Esophagus mucosa (tissue), 1 donor: ENCODE data around the gene ABCA7. TPM values are rescaled to one million over a fixed set of nuclear protein-coding genes. Genes with fewer than 3 reads are reported as not detected.
"Not testable (repeated sequence)": the region's sequence is repeated elsewhere in the genome, so short reads cannot be mapped to it uniquely, and the experiment has no call there.

Experiments used
- ATAC-seq: fragments of 200-7000 bp; cut with Tn5 transposase; one replicate; pipeline ENCODE4 v1.9.1; 2020
- total RNA-seq: library from RNA; stranded (reverse); gene quantifications from one replicate; pipeline ENCODE4 v1.2.4, GENCODE V29; 2023
- donor health status: DM: yes; HTN: yes; CAD: no.

The ABCA7 gene
- total RNA-seq, 1 donor from 2014 or later, result 24.8 TPM

DNA sequence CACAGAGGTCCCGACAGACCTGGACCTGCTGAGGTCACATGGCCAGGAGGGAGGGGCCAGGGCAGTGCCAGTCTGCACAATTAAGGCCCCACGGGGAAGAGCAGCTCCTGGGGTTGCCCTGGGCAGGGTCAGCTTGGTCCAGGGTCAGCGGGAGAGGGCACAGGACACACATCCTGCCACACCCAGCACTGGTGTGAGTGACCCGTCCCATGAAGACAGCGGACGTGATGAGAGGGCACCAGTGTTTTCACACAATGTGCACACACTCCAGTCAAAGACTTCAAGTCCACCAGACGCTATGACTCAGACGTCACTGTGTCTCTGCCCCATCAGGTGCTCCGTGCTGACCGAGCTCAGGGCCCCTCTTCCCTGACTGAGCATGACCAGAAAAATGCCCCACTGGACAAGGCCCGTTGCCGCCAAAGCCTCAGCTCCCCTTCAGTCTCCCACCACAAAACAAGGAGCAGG, 23.2 kb upstream of the ABCA7 start:
- ATAC-seq, result peak; percentile 42

DNA sequence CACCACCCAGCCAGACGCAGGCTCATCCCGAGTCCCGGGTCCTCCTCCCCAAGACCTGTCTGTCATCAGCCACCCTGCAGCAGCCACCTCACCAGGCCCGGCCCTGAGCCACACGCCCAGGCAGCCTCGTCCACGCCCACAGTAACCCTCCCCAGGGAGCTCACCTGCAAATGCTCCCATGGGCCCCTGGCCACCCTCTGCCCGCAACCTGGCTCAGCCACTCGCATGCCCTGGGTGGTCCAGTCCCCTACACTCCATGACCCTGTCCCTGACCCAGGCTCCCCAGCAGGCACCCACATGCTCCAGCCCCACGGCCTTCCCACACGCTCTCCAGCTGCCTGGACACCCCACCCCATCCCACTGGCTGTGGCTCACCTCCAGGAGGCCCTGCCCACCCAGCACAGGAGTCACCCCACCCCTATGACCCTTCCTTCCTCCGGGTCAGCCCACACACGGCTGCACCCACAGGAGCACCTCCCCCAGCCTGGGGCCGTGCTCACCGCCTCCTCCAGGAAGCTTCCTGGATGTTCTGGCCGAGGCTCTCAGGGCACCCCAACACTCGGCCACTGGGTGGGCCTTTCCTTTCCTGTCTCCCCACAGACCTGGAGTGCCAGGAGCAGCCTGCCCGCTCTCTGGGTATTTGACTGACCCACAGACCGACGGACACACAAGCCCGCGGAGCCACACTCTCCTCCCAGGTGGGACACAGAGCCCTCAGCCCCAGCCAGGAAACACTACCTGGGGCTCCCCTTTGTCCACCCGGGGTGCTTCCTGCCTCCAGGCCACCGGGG, 22.6 kb upstream of the ABCA7 start:
- ATAC-seq, result peak; percentile 57

DNA sequence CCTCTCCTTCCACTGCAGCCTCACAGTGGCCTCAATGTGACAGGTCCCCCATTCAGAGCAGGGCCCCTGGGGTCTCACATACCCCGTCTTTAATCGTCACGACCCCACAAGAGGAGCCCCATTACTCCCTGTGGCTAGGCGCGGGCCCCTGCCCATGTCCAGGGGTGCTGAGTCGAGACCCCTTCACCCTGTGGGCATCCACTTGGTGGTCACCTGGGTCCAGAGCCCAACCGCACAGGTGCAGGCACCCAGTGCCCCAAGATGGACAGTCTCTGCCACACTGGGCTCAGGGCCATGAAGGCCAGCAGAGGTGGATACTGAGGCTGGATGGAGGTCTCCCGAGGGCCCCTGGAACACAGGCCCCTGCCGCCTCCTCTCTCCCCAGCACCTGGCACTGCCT, 22.0 kb upstream of the ABCA7 start:
- no peak for ATAC-seq

DNA sequence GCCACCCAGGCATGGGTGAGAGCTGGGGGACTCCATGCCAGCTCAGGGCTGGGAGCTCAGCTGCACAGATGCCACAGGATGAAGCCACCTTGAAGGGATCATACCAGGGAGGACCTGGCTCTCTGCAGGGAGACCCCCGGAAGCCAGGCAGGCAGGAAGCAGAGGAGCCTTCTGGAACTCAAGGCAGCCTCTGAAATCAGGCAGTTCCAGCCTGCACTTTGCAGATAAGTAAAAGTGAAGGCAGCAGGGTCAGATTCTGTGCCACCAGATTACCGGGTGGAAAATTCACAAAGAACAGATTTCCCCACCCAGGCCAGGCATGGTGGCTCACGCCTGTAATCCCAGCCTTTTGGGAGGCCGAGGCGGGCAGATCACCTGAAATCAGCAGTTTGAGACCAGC, 21.5 kb upstream of the ABCA7 start:
- no peak for ATAC-seq

DNA sequence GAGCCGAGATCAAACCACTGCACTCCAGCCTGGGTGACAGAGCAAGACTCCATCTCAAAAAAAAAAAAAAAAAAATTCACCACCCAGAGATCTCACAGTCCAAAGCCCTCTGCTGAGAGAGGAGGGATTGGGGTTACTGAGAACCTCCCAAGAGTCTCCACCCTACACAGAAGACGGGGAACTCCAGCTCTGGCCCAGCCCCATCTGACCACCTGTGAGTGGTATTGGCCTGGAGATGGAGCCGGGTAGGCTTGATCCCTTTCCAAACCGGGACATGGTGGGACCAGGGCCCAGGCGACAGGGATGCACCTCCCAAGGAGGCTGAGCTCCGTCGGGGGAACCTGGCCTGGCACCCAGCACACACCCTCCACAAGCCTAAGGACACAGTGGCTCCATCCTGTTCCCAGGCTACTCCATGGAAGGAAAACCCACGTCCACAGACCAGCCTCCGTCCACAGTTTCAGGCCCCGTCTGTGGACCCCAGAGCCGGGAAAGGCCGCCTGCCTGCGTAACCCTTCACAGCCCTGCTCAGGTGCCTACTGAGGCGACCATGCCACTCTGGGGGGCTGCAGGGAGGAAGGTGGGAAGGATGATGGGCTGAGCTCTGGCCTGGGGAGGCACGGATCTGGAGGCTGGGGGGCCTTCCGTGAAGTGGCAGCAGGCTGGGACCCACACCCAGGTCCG, 20.8 kb upstream of the ABCA7 start:
- ATAC-seq, result no peak

DNA sequence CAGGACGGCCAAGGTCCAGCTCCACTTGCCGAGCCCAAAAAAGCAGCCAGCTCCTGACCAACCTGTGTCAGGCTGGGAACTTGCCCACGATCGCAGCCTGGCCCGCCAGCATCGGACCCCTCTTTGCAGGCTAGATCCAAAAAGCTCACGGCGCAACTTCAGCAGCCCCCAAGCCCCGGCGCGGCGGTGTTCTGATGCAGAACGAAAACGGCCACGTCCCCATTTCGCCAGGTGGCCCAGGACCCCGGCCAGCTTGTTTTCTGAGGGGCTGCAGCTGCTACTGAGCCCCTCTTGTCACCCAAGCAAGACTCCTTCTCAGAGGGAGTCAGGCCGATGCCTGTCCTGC, 20.3 kb upstream of the ABCA7 start:
- no peak for ATAC-seq

DNA sequence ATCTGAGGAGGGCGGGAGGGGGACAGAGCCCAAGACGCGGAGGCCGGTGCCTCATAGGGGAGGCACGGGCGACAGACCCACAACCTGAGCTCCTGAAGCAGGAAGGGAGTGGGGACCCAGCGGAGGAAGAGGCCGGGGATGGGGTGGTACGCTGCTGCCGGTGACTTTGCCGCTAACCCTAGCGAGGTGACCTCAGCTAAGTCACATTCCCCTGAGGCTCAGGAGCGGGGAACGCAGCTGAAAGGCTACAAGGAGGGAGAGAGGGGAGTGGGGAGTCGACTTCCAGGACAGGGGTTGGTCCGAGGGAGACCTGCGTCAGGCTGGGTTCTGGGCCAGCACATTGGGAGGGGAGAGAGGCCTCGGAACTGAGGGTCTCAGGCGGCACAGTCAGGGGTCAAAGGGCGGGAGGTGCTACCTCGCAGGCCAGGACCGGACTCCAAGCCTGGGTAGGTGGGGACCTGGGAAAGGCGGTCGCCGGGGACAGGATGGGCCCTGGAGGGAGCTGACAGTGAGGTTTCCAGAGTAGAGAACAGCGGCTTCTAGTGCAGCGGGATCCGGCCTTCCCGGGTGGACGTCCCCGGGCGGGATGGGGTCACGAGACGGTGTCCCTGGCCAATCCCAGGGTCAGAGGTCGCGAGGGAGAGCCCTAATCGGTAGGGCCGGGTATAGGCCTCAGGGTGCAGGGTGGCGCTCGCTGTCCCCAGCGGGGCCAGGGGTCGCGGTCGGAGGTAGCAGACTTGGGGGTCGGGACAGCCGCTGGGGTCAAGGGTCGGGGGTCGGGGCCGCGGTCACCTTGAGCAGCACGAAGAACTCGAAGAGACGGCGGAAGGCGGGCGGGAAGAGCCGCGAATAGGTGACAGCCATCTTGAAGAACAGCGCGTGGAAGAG, 19.7 kb upstream of the ABCA7 start:
- ATAC-seq, result no peak

DNA sequence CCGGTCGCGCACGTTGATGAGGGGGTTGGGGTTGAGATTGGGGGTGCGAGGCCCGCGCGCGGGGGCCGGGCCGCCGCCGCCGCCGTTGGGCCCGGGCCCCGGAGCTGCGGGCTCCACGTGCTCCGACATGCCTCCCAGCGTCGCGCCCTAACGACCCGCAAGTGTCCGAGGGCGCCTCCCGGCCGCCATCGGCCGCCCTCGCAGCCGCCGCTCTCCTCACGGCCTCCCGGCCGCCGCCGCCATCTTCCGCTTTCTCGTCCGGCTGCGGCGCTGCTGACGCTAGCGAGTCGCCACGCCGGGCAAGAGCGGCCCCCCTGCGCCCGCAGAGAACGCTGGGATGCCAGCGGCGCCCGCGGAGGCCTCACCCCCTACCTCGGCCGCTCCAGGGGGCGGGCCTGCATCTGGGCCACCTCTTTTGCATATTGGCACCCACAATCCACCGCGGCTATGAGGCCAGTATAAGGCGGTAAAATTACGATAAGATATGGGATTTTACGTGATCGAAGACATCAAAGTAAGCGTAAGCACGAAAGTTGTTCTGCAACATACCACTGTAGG, 19.0 kb upstream of the ABCA7 start, which contains the start of gene TMEM259:
TMEM259 (minus strand) TSS at position 256 of the 558 bp plus-strand sequence; CDS start at position 129, 127 bp downstream.
- peak; percentile 83 for ATAC-seq

DNA sequence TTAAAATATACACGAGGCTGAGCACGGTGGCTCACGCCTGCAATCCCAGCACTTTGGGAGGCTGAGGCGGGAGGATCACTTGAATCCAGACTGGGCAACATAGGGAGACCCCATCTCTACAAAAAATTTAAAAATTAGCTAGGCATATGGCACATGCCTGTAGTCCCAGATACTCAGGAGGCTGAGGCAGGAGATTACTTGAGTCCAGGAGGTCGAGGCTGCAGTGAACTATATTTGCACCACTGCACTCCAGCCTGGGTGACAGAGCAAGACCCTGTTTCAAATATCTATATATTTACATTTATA, 16.1 kb upstream of the ABCA7 start:
- not testable (repeated sequence) for ATAC-seq

DNA sequence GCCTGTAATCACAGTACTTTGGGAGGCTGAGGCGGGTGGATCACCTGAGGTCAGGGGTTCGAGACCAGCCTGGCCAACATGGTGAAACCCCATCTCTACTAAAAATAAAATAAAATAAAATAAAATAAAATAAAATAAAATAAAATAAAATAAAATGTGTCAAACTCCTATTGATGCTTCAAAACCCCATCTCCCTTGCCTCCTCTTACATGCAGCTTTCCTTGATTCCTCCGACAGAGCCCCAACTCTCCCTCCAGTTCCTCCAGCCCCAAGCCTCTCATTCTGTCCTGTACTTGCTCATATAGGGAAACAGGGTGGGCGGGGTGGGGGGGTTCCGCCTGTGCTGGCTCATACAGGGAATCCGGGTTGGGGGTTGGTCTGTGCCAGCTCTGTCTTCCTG, 14.8 kb upstream of the ABCA7 start:
- not testable (repeated sequence) for ATAC-seq

DNA sequence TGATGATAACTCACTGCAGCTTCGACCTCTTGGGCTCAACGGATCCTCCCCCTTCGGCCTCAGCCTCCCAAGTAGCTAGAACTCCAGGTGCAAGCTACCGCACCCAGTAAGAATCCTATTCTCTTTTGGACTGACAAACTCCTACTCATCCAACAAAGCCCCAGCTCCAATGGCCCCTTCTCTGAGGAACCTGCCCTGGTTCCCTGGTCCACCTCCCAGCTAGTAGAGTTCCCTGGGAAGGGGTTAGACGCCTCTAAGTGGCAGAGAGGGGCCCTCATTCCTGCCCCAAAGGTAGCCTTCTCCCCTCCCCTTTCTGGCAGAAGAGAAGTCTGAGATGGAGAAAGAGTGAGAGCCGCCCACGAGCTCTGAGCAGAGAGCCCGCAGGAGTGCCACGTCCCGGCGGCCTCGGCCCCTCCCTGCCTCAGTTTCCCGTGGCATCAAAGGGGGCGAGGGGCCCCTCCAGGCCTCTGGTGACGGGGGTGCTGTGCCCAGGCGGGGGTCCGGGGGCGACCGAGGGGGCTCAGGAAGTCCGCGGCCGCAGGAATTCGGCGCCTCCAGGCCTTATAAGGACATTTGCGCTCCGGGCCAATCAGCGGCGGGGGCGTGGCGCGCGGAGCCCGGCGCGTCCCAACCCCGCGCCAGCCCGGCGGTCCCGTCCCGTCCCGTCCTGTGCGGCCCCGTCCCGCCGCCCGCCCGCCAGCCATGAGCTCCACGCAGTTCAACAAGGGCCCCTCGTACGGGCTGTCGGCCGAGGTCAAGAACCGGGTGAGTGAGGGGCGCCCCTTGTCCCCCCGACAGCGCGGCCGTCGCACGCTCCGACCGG, 13.7 kb upstream of the ABCA7 start, which contains the start of gene CNN2:
CNN2 (plus strand) TSS at position 649 of the 823 bp plus-strand sequence; CDS start at position 703, 54 bp downstream.
- ATAC-seq, result peak; percentile 69

DNA sequence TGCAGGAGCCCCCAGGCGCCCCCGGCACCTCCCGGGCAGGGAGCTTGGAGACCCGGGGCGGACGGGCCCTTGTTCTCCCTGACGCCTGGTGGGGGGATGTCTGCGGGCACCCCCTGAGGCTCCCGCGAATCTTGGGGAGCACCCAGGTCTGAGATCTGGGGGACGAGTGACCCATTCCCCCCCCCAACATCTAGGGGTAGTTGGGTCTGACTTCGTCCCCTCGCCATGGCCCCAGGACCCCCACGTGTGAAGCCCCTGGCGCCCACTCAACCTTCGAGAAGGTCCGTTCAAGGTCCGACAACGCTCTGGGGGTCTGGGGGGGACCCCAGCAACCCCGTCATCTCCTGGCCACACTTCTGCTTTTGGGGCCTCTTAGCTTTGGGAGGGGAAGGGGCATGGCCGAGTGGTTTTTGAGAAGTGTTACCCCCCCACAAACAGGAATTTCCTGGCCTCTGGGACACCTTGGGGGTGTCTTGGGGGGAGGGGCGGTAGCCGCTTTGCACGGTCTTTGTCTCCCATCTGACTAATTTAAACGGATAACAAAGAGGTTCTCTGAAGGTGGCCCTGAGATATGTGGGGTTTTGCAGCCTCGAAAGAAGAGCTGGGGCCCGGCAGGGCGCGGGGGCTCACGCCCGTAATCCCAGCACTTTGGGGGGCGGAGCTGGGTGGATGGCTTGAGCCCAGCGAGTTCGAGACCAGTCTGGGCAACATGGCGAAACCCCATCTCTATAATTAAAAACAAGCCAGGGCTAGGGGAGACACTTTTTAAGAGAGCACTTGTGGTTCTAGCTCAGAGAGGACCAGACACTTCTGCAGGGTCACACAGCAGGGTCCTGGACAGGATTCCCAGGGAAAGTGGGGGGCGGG, 12.9 kb upstream of the ABCA7 start:
- peak; percentile 3 for ATAC-seq

DNA sequence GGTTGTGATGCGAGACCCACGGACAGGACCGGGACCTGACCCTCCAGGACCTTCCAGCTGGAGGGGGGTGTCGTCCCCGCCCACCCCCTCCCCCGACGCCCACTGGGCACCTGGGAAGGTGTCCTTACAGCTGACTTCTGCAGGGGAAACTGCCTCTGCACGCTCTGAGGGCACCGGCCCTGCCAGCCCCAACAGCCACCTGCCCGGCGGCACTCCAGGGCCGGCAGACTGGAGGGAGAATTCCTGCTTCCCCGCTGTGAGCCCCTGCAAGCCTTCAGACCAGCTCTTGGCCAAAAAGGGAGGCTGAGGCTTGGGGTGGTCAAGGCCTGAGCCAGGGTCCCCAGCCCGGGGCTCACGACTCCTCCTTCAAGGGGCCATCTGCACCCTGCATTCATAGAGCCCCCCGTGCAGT, 12.3 kb upstream of the ABCA7 start:
- ATAC-seq, result peak; percentile 19

DNA sequence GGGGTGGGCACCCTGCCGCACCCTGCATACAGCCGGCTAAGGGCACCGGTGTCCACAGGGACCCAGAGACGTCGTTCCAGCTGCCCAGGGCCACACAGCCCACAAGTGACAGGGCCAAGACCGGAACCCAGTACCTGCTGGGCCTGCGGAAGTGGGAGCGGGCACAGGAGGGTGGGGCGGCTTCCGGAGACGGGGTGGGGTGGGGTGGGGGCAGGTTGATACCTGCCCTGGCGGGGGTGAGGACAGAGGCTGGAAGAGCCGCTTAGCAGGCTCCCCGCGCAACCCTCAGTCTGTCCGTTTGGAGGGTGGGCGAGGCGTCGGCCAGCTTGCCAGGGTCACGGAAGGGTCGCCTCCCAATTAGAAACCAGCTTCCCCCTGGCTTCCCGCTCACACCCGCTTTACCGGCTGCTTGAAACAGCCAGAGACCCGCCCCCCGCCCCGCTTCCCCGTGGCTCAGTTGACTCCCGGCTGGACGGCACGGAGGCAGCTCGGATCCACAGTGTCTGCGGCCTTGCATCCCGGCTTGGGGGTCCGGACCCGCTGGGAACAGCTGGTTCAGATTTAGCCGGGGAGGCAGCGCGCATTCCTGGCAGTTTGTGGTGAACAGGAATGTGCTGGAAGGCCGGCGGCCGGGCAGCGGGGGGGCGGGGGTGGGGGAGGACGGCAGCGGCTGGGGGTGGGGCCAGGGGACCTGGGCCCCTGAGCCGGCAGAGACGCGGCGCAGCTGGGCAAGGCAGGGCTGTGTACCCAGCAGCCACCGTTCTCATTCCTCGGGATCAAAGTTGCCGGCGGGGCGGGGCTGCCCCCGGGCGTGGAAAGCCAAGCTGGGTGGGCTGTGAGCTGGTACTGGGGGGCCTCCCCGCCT, 11.6 kb upstream of the ABCA7 start:
- ATAC-seq, result peak; percentile 83

DNA sequence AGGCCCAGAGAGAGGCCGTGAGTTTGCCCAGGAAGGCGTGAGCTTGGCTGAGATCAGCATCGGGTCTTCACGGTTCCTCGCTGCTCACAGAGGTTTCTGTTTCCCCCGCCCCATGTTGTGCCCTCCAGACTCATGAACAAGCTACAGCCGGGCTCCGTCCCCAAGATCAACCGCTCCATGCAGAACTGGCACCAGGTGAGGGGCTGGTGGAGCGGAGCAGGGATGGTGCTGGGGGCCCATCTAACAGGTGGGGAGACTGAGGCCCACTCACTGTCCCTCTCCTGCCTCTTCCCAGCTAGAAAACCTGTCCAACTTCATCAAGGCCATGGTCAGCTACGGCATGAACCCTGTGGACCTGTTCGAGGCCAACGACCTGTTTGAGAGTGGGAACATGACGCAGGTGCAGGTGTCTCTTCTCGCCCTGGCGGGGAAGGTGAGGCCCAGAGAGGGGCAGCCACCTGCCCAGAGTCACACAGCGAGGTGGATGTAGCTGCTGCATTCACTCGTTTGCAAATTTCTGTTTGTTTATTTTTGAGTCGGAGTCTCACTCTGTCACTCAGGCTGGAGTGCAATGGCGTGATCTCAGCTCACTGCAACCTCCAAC, 7.5 kb upstream of the ABCA7 start:
- ATAC-seq, result no peak

DNA sequence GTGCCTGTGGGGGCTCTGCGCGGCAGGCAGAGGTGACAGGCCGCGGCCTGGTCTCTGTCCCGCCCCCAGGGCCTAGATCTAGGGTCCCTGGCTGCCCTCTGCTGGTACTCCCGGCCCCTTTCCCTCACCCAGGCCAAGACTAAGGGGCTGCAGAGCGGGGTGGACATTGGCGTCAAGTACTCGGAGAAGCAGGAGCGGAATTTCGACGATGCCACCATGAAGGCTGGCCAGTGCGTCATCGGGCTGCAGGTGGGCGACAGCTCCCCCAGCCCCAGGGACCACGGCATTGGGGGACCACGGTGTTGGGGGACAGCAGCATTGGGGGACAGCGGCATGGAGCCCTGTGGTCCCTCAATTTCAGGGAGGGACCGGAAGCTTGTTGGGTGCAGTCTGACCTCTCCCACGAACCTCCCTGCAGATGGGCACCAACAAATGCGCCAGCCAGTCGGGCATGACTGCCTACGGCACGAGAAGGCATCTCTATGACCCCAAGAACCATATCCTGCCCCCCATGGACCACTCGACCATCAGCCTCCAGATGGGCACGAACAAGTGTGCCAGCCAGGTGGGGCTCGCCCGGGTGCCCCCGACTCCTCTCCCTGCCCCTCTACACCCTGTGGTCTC, 3.8 kb upstream of the ABCA7 start:
- no peak for ATAC-seq

DNA sequence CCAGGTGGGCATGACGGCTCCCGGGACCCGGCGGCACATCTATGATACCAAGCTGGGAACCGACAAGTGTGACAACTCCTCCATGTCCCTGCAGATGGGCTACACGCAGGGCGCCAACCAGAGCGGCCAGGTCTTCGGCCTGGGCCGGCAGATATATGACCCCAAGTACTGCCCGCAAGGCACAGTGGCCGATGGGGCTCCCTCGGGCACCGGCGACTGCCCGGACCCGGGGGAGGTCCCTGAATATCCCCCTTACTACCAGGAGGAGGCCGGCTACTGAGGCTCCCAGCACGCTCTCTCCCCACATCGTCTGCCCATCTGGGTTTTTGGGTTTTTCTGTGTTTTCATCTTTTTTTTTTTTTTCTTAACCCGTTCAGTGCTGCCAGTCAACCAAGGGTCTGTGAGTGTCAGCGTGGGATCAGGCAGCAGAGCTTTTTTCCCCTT, 2.3 kb upstream of the ABCA7 start:
- ATAC-seq, result no peak

DNA sequence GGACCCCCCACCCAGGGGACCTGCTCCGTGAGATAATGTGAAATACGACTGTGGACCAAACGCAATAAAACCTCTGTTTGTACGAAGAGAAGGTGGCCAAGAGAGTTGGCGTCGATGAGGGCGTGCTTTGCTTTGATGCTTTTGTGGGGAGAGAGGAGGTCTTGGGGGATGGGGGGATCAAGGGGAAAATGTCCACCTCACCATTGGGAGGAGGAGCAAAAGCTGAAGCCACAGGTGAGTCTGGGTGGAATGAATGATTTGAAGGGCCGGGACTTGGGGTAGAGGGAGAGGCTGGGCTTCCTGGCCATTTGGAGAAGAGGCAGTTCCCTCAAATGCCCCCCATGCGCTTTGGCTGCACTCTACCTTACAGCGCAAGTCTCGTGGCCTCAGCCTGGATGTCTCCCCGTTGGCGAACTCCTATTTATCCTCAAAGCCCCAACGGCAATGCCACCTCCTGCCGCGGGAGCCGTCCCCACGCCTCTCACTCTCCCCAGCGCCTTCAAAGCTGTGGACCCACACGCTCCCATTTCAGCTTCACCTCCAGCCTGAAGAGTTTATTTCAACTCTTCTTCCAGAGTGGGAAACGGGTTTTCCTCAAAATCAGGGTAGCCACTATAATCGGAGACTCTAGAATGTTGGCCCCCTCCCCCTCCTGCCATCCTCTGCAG, 795 bp upstream of the ABCA7 start:
- no peak for ATAC-seq
